ENCODE data around the gene COX4I1. TPM values are rescaled to one million over a fixed set of nuclear protein-coding genes. Genes with fewer than 3 reads are reported as not detected.

Gene COX4I1
- total and polyA plus RNA-seq, 9 of the 15 experiments (the other 6 are each of a cell fraction or from before 2014, with no cell fraction given) = 651 to 2,356 (median 1,032) TPM

DNA sequence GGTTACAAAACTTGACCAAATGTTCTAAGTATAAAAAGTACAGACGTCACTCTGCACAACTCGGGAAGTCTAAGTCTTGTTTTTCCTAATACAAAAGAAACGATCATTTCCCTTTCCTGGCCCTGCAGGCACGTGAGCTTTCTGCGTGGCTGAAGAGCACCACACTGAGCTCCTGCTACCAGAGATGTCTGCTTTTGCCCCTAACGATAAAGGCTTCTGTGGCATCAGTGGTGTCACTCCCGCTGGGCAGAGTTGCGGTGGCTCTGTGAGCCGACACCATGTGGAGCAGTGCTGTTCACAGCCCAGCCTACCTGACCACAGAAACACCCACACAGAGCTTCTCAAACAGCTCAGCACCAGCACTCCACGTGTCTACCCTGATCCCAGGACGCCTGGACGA lies 20.6 kb upstream of the COX4I1 start:
- WGBS (ENCODE audit: insufficient coverage, low coverage, missing lambda C conversion rate) = 83% methylated on average over 11 of the region's 12 CpGs
- Histone ChIP-seq H3K36me3 (ENCODE audit: control insufficient read depth, insufficient read depth, low read length) (peaks cover 69% of the 10 kb centered on the region; the same call in 2 of the 3 replicates), H3K27ac (ENCODE audit: extremely low read depth, low read depth, low read length) (no peak overlapping the region), H3K4me3 (no peak overlapping the region), H4K20me1 (replicated peaks; ENCODE audit: control insufficient read depth, insufficient read depth, low read length) (no peaks in the 10 kb centered on the region; the same call in 1 of the 2 replicates), H3K9me1 (ENCODE audit: control insufficient read depth, insufficient read depth, low read length) (no peaks in the 10 kb centered on the region), H3K9me3 (replicated peaks; ENCODE audit: control insufficient read depth, insufficient read depth, low read depth, low read length) (no peaks in the 10 kb centered on the region), H3K9ac (ENCODE audit: insufficient read depth in 1 of 2, low read depth in 2 of 2, low read length in 2 of 2) (0 out of 4 replicates have a peak overlapping the region, but pooled peaks of 1 of the 2 experiments have one; percentile 6), H3K4me2 (ENCODE audit: insufficient read depth, low read length) (no peak overlapping the region), H3K79me2 (ENCODE audit: control insufficient read depth, insufficient read depth, low read length) (0 out of 3 replicates have a peak, but pooled peaks cover 4% of the 10 kb centered on the region), H3K4me1 (replicated peaks in 1 of 2; ENCODE audit: control insufficient read depth in 2 of 2, insufficient read depth in 2 of 2, low read length in 2 of 2) (no peaks in the 10 kb centered on the region), H3K27me3 (ENCODE audit: control insufficient read depth in 2 of 2, insufficient read depth in 2 of 2, low read length in 2 of 2) (no peaks in the 10 kb centered on the region), H2AFZ (ENCODE audit: low read depth, low read length) (no peak overlapping the region)
- no TSS peak for BruUV-seq (replicated peaks)
- intact Hi-C loops (cut with micrococcal nuclease) = no loop called here
- CTCF ChIA-PET (ENCODE audit: low intra/inter-chr PET ratio) = interaction anchor here (0.6 kb wide), 1 partner anchor 11 kb away, joined by 3 read pairs; no protein-coding TSS in a partner anchor
- FAIRE-seq (no peak), DNase-seq (ENCODE audit: extremely low read depth in 1 of 4, low spot score in 3 of 4) (no peak), ATAC-seq (no peak)
- no peak for TF ChIP-seq ZNF57 (CRISPR knock-in tag; IDR thresholded peaks at IDR 0.05)
- TF ChIP-seq, protein P1, sequence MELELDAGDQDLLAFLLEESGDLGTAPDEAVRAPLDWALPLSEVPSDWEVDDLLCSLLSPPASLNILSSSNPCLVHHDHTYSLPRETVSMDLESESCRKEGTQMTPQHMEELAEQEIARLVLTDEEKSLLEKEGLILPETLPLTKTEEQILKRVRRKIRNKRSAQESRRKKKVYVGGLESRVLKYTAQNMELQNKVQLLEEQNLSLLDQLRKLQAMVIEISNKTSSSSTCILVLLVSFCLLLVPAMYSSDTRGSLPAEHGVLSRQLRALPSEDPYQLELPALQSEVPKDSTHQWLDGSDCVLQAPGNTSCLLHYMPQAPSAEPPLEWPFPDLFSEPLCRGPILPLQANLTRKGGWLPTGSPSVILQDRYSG (tag; conservative IDR thresholded peaks at IDR 0.05; ENCODE audit: low read depth) = no peak
- no peak for TF ChIP-seq EZH2 (IDR thresholded peaks at IDR 0.05; ENCODE audit: borderline replicate concordance, low read depth, low read length)
- TF ChIP-seq ZNF507 (tag; conservative IDR thresholded peaks at IDR 0.05) = no peak
- no peak for TF ChIP-seq POLR3G (IDR thresholded peaks at IDR 0.05; ENCODE audit: extremely low read depth, insufficient read length, insufficient replicate concordance)
- TF ChIP-seq ZNF311 (CRISPR knock-in tag; IDR thresholded peaks at IDR 0.05) = no peak
- TF ChIP-seq SREBF1 (IDR thresholded peaks at IDR 0.05; ENCODE audit: borderline replicate concordance, low read depth, low read length) = no peak
- TF ChIP-seq NFATC3 (IDR thresholded peaks at IDR 0.05) = no peak
- TF ChIP-seq, protein P2, sequence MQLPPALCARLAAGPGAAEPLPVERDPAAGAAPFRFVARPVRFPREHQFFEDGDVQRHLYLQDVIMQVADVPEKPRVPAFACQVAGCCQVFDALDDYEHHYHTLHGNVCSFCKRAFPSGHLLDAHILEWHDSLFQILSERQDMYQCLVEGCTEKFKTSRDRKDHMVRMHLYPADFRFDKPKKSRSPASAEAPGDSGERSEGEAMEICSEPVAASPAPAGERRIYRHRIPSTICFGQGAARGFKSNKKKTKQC (CRISPR knock-in tag; IDR thresholded peaks at IDR 0.05) = no peak
- no peak for TF ChIP-seq TSC22D4 (tag; IDR thresholded peaks at IDR 0.05)
- POLR2A ChIA-PET = interaction anchor here (1.5 kb wide), 1 partner anchor 9 kb away, joined by 4 read pairs; no protein-coding TSS in a partner anchor
- in situ Hi-C loops (cut with MboI) = no loop called here
